SH-SY5Y (cell line): Measurements from ENCODE around the gene IZUMO1R.

ENCODE experiments used
- GATA2 ChIP-seq: IDR thresholded peaks from 2 replicates; pipeline ENCODE4 v1.6.1; 2011; ENCODE audit warnings: mild to moderate bottlenecking, low read depth, low read length
- GATA3 ChIP-seq: IDR thresholded peaks from 2 replicates; pipeline ENCODE4 v1.6.1; 2011; ENCODE audit warnings: low read depth, mild to moderate bottlenecking, low read length, moderate library complexity

DNA sequence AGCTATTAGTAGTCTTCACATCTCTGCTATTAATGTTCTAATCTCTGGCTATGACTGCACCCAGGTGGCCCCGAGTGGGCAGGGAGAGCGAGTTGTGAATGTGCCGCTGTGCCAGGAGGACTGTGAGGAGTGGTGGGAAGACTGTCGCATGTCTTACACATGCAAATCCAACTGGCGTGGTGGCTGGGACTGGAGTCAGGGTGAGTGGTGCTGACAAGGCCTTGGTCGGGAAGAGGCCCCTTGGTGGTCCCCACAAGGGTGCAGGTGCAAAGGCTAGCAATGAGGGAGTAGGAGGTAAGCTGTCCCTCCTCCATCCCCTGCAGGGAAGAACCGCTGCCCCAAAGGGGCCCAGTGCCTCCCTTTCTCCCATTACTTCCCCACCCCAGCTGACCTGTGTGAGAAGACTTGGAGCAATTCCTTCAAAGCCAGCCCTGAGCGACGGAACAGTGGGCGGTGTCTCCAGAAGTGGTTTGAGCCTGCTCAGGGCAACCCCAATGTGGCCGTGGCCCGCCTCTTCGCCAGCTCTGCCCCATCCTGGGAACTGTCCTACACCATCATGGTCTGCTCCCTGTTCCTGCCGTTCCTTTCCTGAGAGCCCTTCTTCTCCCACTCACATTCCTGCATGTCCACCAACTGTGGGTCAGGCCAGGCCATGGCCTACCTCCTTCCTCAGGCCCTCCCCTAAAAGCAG is 2.9 kb downstream of the IZUMO1R start:
- TF ChIP-seq GATA2 (no peak), GATA3 (no peak)
